ENCODE results near the gene TNS4. TPM values are rescaled to one million over a fixed set of nuclear protein-coding genes. Genes with fewer than 3 reads are reported as not detected.
A peak's percentile ranks its signal among the peaks of the same experiment; 100 is the strongest.

Gene TNS4
- total and polyA plus RNA-seq, 2 donors (not counting 1 experiment from before 2014, with no cell fraction given), result under 0.01 to 0.05 TPM

- H3K9me3 ChIP-seq (ENCODE audit: control insufficient read depth, insufficient read depth, low read depth, low read length), result no peaks in the 10 kb centered on the region
- H4K20me1 ChIP-seq (ENCODE audit: control insufficient read depth, extremely low read depth, insufficient read depth, low read length), result no peaks in the 10 kb centered on the region
- peaks cover 29% of the 10 kb centered on the region for H3K4me1 ChIP-seq (ENCODE audit: control insufficient read depth, extremely low read depth, insufficient read depth, low read length)
- H3K27ac ChIP-seq (ENCODE audit: insufficient read depth, low read length), result no peak overlapping the region
- H3K36me3 ChIP-seq (ENCODE audit: control insufficient read depth, insufficient read depth, low read length), result no peaks in the 10 kb centered on the region
- H3K27me3 ChIP-seq (ENCODE audit: control insufficient read depth, insufficient read depth, low read length), result no peaks in the 10 kb centered on the region
- H2AFZ ChIP-seq (ENCODE audit: low read length), result no peak overlapping the region
- H3K4me2 ChIP-seq (ENCODE audit: extremely low read depth, insufficient read depth, low read length), result peak overlapping the region; percentile 17
- no peaks in the 10 kb centered on the region for H3K79me2 ChIP-seq (ENCODE audit: control insufficient read depth, insufficient read depth, low read length)
- TF ChIP-seq, protein P1, sequence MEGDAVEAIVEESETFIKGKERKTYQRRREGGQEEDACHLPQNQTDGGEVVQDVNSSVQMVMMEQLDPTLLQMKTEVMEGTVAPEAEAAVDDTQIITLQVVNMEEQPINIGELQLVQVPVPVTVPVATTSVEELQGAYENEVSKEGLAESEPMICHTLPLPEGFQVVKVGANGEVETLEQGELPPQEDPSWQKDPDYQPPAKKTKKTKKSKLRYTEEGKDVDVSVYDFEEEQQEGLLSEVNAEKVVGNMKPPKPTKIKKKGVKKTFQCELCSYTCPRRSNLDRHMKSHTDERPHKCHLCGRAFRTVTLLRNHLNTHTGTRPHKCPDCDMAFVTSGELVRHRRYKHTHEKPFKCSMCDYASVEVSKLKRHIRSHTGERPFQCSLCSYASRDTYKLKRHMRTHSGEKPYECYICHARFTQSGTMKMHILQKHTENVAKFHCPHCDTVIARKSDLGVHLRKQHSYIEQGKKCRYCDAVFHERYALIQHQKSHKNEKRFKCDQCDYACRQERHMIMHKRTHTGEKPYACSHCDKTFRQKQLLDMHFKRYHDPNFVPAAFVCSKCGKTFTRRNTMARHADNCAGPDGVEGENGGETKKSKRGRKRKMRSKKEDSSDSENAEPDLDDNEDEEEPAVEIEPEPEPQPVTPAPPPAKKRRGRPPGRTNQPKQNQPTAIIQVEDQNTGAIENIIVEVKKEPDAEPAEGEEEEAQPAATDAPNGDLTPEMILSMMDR (conservative IDR thresholded peaks at IDR 0.05 in 1 of 2, IDR thresholded peaks at IDR 0.05 in 1 of 2; ENCODE audit: low read depth in 1 of 2, low read length in 2 of 2), result no peak
- TF ChIP-seq EZH2 (IDR thresholded peaks at IDR 0.05; ENCODE audit: low read length, missing control alignments), result no peak
- DNase-seq (ENCODE audit: low read depth in 2 of 2), result peak; percentile 69 to 81
- no peak overlapping the region for H3K9ac ChIP-seq (ENCODE audit: insufficient read depth, low read length)
- no peak overlapping the region for H3K4me3 ChIP-seq (replicated peaks in 1 of 4; ENCODE audit: control extremely low read depth in 1 of 4, insufficient read depth in 1 of 4, low read depth in 3 of 4, low read length in 4 of 4)
Measured at GRCh38 chr17:40490289-40490853, 11.1 kb downstream of the TNS4 start.

DNA sequence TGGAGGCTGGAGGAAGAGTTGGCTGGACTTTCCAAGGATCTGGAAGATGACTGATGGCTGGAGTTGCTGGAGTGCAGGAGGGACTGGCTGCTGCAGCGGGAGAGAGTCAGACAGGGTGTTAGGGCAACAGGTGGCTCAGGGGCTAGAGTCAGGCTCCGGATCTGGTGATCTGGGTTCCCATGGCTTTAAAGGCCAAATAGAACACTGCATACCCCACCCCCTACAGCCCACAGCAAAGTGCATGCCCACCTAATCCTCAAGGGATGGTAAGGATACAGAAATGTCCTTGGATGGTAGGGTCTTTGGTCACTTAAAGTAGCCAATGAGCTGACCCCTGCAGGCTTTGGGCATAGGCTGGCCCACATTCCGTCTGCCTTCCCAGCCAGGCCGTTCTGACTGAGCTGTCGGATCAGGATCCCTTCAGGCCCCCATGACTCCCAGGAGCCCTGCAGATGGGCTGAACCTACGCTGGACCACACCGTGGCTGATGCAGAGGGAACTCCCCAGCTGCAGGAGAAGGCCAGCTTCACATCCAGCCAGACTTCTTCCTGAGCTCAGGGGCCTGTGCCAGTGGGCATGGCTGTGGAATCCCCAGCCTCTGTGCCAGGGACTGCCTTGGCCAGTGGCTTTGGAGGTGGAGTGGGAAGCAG, 13.9 kb downstream of the TNS4 start:
- H3K4me3 ChIP-seq (replicated peaks in 1 of 4; ENCODE audit: control extremely low read depth in 1 of 4, insufficient read depth in 1 of 4, low read depth in 3 of 4, low read length in 4 of 4), result no peak overlapping the region
- H3K4me2 ChIP-seq (ENCODE audit: extremely low read depth, insufficient read depth, low read length), result no peak overlapping the region
- peak overlapping the region; percentile 97 for H3K27ac ChIP-seq (ENCODE audit: insufficient read depth, low read length)
- no peak for TF ChIP-seq EZH2 (IDR thresholded peaks at IDR 0.05; ENCODE audit: low read length, missing control alignments)
- TF ChIP-seq, protein P1 (conservative IDR thresholded peaks at IDR 0.05 in 1 of 2, IDR thresholded peaks at IDR 0.05 in 1 of 2; ENCODE audit: low read depth in 1 of 2, low read length in 2 of 2), result no peak
- no peaks in the 10 kb centered on the region for H3K79me2 ChIP-seq (ENCODE audit: control insufficient read depth, insufficient read depth, low read length)
- H2AFZ ChIP-seq (ENCODE audit: low read length), result no peak overlapping the region
- H3K9ac ChIP-seq (ENCODE audit: insufficient read depth, low read length), result no peak overlapping the region
- no peaks in the 10 kb centered on the region for H3K27me3 ChIP-seq (ENCODE audit: control insufficient read depth, insufficient read depth, low read length)
- no peaks in the 10 kb centered on the region for H3K9me3 ChIP-seq (ENCODE audit: control insufficient read depth, insufficient read depth, low read depth, low read length)
- H3K36me3 ChIP-seq (ENCODE audit: control insufficient read depth, insufficient read depth, low read length), result no peaks in the 10 kb centered on the region
- no peaks in the 10 kb centered on the region for H4K20me1 ChIP-seq (ENCODE audit: control insufficient read depth, extremely low read depth, insufficient read depth, low read length)
- peaks cover 35% of the 10 kb centered on the region for H3K4me1 ChIP-seq (ENCODE audit: control insufficient read depth, extremely low read depth, insufficient read depth, low read length)
- DNase-seq (ENCODE audit: low read depth in 2 of 2), result peak in 1 of 2 donors; percentile 27

DNA sequence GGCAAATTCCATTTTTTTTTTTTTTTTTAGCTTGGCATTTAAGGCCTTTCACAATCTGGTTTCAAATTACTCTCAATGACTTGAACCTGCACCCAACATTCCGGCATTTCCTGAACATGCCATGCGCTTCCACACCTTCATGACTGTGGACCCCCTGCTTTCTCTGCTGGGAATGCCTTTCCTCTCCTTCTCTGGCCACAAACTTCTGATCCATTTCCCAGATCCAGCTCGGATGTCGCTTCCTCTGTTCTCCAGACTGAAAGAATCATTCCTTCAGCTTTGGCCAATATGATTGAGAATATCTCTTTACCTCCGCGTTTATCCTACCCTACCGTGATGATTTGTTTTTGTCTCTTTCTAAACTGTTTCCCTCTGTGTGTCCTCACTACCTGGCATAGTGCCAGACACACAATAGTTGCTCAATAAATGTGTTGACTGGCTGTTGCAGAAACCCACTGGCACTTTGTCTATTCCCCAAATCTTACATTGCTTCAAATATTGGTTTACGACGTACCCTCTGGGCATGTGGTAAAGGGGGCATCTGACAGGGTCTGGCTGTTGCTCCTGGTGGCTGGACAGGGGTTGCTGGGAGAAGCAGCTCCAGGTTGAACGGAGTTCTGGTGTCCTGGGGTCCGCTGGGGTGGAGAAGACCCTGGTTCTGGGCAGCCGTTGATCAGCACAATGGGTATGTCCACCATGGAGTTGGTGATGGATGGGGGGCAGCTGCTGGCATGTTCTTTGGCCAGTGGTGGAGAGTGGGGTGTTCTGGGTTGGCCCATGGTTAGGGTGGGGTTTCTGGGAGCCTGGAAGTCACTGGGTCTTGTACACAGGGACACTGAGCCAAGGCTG, 14.7 kb downstream of the TNS4 start:
- Histone ChIP-seq H3K27ac (ENCODE audit: insufficient read depth, low read length) (peak overlapping the region; percentile 97), H2AFZ (ENCODE audit: low read length) (no peak overlapping the region), H3K9ac (ENCODE audit: insufficient read depth, low read length) (peak overlapping the region; percentile 54), H3K4me3 (replicated peaks in 1 of 4; ENCODE audit: control extremely low read depth in 1 of 4, insufficient read depth in 1 of 4, low read depth in 3 of 4, low read length in 4 of 4) (no peak overlapping the region), H3K4me1 (ENCODE audit: control insufficient read depth, extremely low read depth, insufficient read depth, low read length) (peaks cover 35% of the 10 kb centered on the region), H3K9me3 (ENCODE audit: control insufficient read depth, insufficient read depth, low read depth, low read length) (no peaks in the 10 kb centered on the region), H3K27me3 (ENCODE audit: control insufficient read depth, insufficient read depth, low read length) (no peaks in the 10 kb centered on the region), H3K36me3 (ENCODE audit: control insufficient read depth, insufficient read depth, low read length) (no peaks in the 10 kb centered on the region), H3K4me2 (ENCODE audit: extremely low read depth, insufficient read depth, low read length) (peak overlapping the region; percentile 55), H3K79me2 (ENCODE audit: control insufficient read depth, insufficient read depth, low read length) (no peaks in the 10 kb centered on the region), H4K20me1 (ENCODE audit: control insufficient read depth, extremely low read depth, insufficient read depth, low read length) (no peaks in the 10 kb centered on the region)
- TF ChIP-seq EZH2 (IDR thresholded peaks at IDR 0.05; ENCODE audit: low read length, missing control alignments), result no peak
- TF ChIP-seq, protein P1 (conservative IDR thresholded peaks at IDR 0.05 in 1 of 2, IDR thresholded peaks at IDR 0.05 in 1 of 2; ENCODE audit: low read depth in 1 of 2, low read length in 2 of 2), result no peak
- DNase-seq (ENCODE audit: low read depth in 2 of 2), result peak; percentile 81 to 90

Data from fibroblast of lung (primary cell).